Endothelial cell of umbilical vein (primary cell): Measurements from ENCODE around the gene MRPL17. TPM values are rescaled to one million over a fixed set of nuclear protein-coding genes. Genes with fewer than 3 reads are reported as not detected.

ENCODE experiments used
- BruUV-seq: library from RNA; stranded (reverse); fragments of 400-500 nt; replicated peaks from 2 replicates; lab custom pipeline; 2021; lab: Mats Ljungman, UMichigan
- CTCF ChIA-PET: fragments of 300-600, 350-600 bp; sonication (Branson Sonifier 250); formaldehyde crosslinking; loops from one replicate; lab custom pipeline; 2021; ENCODE audit warnings: antibody characterized with exemption, inconsistent platforms; lab: Charles Lee
- POLR2A ChIA-PET: fragments of 300-600, 350-600 bp; sonication (Branson Sonifier 250); formaldehyde crosslinking; loops from one replicate; lab custom pipeline; 2021; ENCODE audit warnings: antibody characterized with exemption, inconsistent platforms; lab: Charles Lee
- DNase-seq: peaks from one replicate; pipeline ENCODE4 v3.0.0-alpha.2; 2011; ENCODE audit warnings: low read depth, low spot score
- FAIRE-seq: peaks from 2 replicates; lab custom pipeline; 2011; peaks lifted over from hg19 to GRCh38; lab: Jason Lieb, UNC
- H2AFZ ChIP-seq: 2 replicates; pipeline ENCODE4 v1.6.0; 2012; ENCODE audit warnings: low read depth, low read length, control low read depth, inconsistent platforms
- H3K27ac ChIP-seq: 2 replicates; pipeline ENCODE4 v1.5.1; 2011; ENCODE audit warnings: low read depth, mild to moderate bottlenecking, control low read depth, low read length, moderate library complexity; ENCODE audit not compliant: insufficient read depth
- H3K27me3 ChIP-seq, 2 experiments: 2 replicates each; pipeline versions ENCODE4 v1.6.0 to v1.6.1; 2011; ENCODE audit warnings: low read length in 2 of 2, mixed read lengths in 1 of 2; ENCODE audit not compliant: control insufficient read depth in 2 of 2, insufficient read depth in 2 of 2
- H3K36me3 ChIP-seq, 2 experiments: 2 replicates in 1 of 2; 3 replicates in 1 of 2; pipeline ENCODE4 v1.5.1; 2011; ENCODE audit warnings: low read length in 2 of 2, mild to moderate bottlenecking in 1 of 2, moderate library complexity in 1 of 2; ENCODE audit not compliant: control insufficient read depth in 2 of 2, insufficient read depth in 2 of 2; ENCODE audit errors: extremely low read depth in 1 of 2
- H3K4me1 ChIP-seq: 3 replicates; pipeline ENCODE4 v1.5.1; 2011; ENCODE audit warnings: mild to moderate bottlenecking, low read length; ENCODE audit not compliant: control insufficient read depth, insufficient read depth; ENCODE audit errors: extremely low read depth
- H3K4me2 ChIP-seq: 2 replicates; pipeline ENCODE4 v1.6.1; 2011; ENCODE audit warnings: low read length, control low read depth, mixed read lengths; ENCODE audit not compliant: insufficient read depth
- H3K4me3 ChIP-seq, 3 experiments: fragments of 200-600 bp in 1 of 3; sonication (generic), shearing (Covaris generic) in 1 of 3; replicated peaks in 1 of 3; 2 replicates each; pipeline ENCODE4 v1.5.1; 2011 to 2016; ENCODE audit warnings: control low read depth in 3 of 3, low read length in 3 of 3, mild to moderate bottlenecking in 2 of 3, inconsistent platforms in 1 of 3, low read depth in 1 of 3, moderate library complexity in 1 of 3; ENCODE audit not compliant: insufficient read depth in 1 of 3
- H3K79me2 ChIP-seq: 2 replicates; pipeline ENCODE4 v1.6.0; 2012; ENCODE audit warnings: low read length, inconsistent platforms; ENCODE audit not compliant: control insufficient read depth, insufficient read depth
- H3K9ac ChIP-seq: replicated peaks from 2 replicates; pipeline ENCODE3; 2011; ENCODE audit warnings: low read length, control low read depth; ENCODE audit not compliant: insufficient read depth; ENCODE audit errors: extremely low read depth
- H3K9me1 ChIP-seq: replicated peaks from 3 replicates; pipeline ENCODE4 v1.6.0; 2011; ENCODE audit warnings: mild to moderate bottlenecking, low read length; ENCODE audit not compliant: control insufficient read depth, insufficient read depth; ENCODE audit errors: extremely low read depth
- H3K9me3 ChIP-seq: replicated peaks from 2 replicates; pipeline ENCODE4 v1.5.1; 2012; ENCODE audit warnings: low read length, inconsistent platforms; ENCODE audit not compliant: control insufficient read depth, insufficient read depth
- H4K20me1 ChIP-seq: replicated peaks from 2 replicates; pipeline ENCODE3; 2011; ENCODE audit warnings: mild to moderate bottlenecking, low read length; ENCODE audit not compliant: control insufficient read depth, insufficient read depth; ENCODE audit errors: extremely low read depth
- EZH2 ChIP-seq: IDR thresholded peaks from 2 replicates; pipeline ENCODE4 v1.6.1; 2012; ENCODE audit warnings: borderline replicate concordance, low read depth, mild to moderate bottlenecking, moderate library complexity, low read length, inconsistent platforms; ENCODE audit not compliant: severe bottlenecking
- FOS ChIP-seq: IDR thresholded peaks from 2 replicates; pipeline ENCODE4 v1.6.1; 2011; ENCODE audit warnings: mild to moderate bottlenecking, low read length, moderate library complexity, borderline replicate concordance; ENCODE audit not compliant: insufficient read depth
- GATA2 ChIP-seq: IDR thresholded peaks from 2 replicates; pipeline ENCODE4 v1.7.0; 2011; ENCODE audit warnings: low read depth, mild to moderate bottlenecking, moderate library complexity, mixed read lengths, low read length; ENCODE audit not compliant: insufficient read length, insufficient read depth
- JUN ChIP-seq: IDR thresholded peaks from 2 replicates; pipeline ENCODE4 v1.6.1; 2011; ENCODE audit warnings: borderline replicate concordance, low read depth; ENCODE audit not compliant: insufficient read length, insufficient read depth
- MAX ChIP-seq: IDR thresholded peaks from 2 replicates; pipeline ENCODE4 v1.6.1; 2011; ENCODE audit not compliant: insufficient read depth, insufficient read length
- MYC ChIP-seq: IDR thresholded peaks from one replicate; pipeline ENCODE4 v1.6.1; 2011; ENCODE audit warnings: mild to moderate bottlenecking, low read depth, low read length
- POLR2A ChIP-seq: IDR thresholded peaks from 2 replicates; pipeline ENCODE4 v1.6.1; 2012; ENCODE audit warnings: low read depth, mild to moderate bottlenecking, control low read depth, low read length
- POLR2AphosphoS5 ChIP-seq: IDR thresholded peaks from 2 replicates; pipeline ENCODE4 v1.6.1; 2012; ENCODE audit warnings: low read depth, mild to moderate bottlenecking, control low read depth, low read length, moderate library complexity; ENCODE audit not compliant: insufficient read depth
- dilution Hi-C: fragments of 300-500 bp; cut with MboI; formaldehyde crosslinking; loops from one replicate; pipeline ENCODE4 v1.15.0; 2019; ENCODE audit warnings: low sequenced_read_pairs; ENCODE audit not compliant: extremely low pct_ligation_motif_present
- intact Hi-C: fragments of 100-400 bp; cut with micrococcal nuclease; formaldehyde crosslinking; loops from one replicate; pipeline ENCODE4 v1.10.0; 2022
- polyA plus RNA-seq, 4 experiments: library from polyadenylated mRNA; depleted of rRNA in 3 of 4; stranded (reverse) in 3 of 4; unstranded in 1 of 4; fragments of >200 nt; gene quantifications; 2 replicates each; pipeline versions ENCODE4 v1.2.1 to v1.2.3, GENCODE V29; 2011 to 2012; ENCODE audit warnings: missing spikeins in 1 of 4
- total RNA-seq: library from RNA; stranded (reverse); gene quantifications from 2 replicates; pipeline ENCODE4 v1.2.3, GENCODE V29; 2021
- TF ChIP-seq, protein P1 (sequence below), 2 donors: IDR thresholded peaks; 1 replicate in 1 of 2; 2 replicates in 1 of 2; pipeline ENCODE4 v1.5.1; 2011; ENCODE audit warnings: low read length in 2 of 2, mild to moderate bottlenecking in 2 of 2, moderate library complexity in 2 of 2, control low read depth in 1 of 2, inconsistent platforms in 1 of 2, low read depth in 1 of 2; ENCODE audit not compliant: insufficient read depth in 1 of 2; ENCODE audit errors: extremely low read depth in 1 of 2

Gene MRPL17
- total and polyA plus RNA-seq, 2 donors (not counting 3 experiments of a cell fraction or from before 2014, with no cell fraction given), result 67.6 to 87.2 TPM

GRCh38 chr11:6674219-6674597 lies 8.9 kb downstream of the MRPL17 start:
- intact Hi-C loops, result loop anchor here (2.0 kb wide), 1 partner anchor 17 kb away; no protein-coding TSS in a partner anchor
- Histone ChIP-seq H3K9me3 (no peaks in the 10 kb centered on the region), H3K4me1 (peaks cover 14% of the 10 kb centered on the region), H3K4me3 (no peak overlapping the region), H3K9ac (no peak overlapping the region), H4K20me1 (no peaks in the 10 kb centered on the region), H3K9me1 (no peaks in the 10 kb centered on the region), H3K79me2 (no peaks in the 10 kb centered on the region), H3K4me2 (no peak overlapping the region), H3K27ac (no peak overlapping the region), H3K36me3 (no peaks in the 10 kb centered on the region), H2AFZ (no peak overlapping the region), H3K27me3 (no peaks in the 10 kb centered on the region)
- dilution Hi-C loops, result no loop called here
- POLR2A ChIA-PET, result interaction anchor here (0.7 kb wide), 1 partner anchor 63 kb away, joined by 3 read pairs; no protein-coding TSS in a partner anchor
- TF ChIP-seq FOS (no peak), JUN (no peak), EZH2 (no peak), MYC (no peak), GATA2 (no peak), POLR2AphosphoS5 (no peak), MAX (no peak), POLR2A (no peak)
- TF ChIP-seq, protein P1, sequence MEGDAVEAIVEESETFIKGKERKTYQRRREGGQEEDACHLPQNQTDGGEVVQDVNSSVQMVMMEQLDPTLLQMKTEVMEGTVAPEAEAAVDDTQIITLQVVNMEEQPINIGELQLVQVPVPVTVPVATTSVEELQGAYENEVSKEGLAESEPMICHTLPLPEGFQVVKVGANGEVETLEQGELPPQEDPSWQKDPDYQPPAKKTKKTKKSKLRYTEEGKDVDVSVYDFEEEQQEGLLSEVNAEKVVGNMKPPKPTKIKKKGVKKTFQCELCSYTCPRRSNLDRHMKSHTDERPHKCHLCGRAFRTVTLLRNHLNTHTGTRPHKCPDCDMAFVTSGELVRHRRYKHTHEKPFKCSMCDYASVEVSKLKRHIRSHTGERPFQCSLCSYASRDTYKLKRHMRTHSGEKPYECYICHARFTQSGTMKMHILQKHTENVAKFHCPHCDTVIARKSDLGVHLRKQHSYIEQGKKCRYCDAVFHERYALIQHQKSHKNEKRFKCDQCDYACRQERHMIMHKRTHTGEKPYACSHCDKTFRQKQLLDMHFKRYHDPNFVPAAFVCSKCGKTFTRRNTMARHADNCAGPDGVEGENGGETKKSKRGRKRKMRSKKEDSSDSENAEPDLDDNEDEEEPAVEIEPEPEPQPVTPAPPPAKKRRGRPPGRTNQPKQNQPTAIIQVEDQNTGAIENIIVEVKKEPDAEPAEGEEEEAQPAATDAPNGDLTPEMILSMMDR (IDR thresholded peaks at IDR 0.05; ENCODE audit: extremely low read depth in 1 of 2, insufficient read depth in 1 of 2, low read depth in 1 of 2, low read length in 2 of 2), result no peak
- CTCF ChIA-PET, result interaction anchor here (1.0 to 2.3 kb wide), 7 partner anchors 10 to 143 kb away, joined by 3 to 14 read pairs (median 4); partner anchors contain the start of genes DCHS1 and MRPL17
- DNase-seq, result no peak
- no TSS peak for BruUV-seq
- FAIRE-seq, result no peak
